ENCODE results near the gene MICALL2. TPM values are rescaled to one million over a fixed set of nuclear protein-coding genes. Genes with fewer than 3 reads are reported as not detected.

MICALL2 gene
- total and polyA plus RNA-seq, 12 donors: 7.9 to 1,057 (median 77.7) TPM

DNA sequence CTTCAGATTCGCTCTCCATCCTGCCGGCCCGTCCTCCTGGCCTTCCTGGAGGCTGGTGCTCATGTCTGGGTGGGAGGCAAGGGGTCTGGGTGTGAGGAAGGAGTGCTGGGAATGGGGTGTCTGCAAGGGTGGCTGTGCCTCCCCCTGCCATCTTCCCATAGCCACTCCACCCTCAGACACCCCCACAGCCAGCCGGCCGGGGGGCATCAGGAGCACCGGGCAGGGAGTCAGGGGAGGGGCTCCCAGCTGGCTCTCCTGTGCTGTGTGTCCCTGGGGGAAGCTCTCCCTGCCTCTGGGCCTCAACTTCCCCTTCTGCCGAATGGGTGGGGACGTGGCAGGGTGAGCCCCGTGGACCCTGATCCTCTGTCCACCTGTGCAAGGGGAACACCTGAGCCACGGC lies 18.6 kb downstream of the MICALL2 start:
- peaks cover 6 to 20% of the 10 kb centered on the region in 2 donors for H3K4me1 ChIP-seq (replicated peaks in 1 of 2)
- intact Hi-C loops (cut with DNase I): no loop called here
- DNase-seq: no peak
- 70 to 97% (median 93%) methylated on average over 2 to 10 of the region's 10 CpGs for WGBS, 4 donors
- TF ChIP-seq POLR2A (IDR thresholded peaks at IDR 0.05): no peak
- TF ChIP-seq, protein P1, sequence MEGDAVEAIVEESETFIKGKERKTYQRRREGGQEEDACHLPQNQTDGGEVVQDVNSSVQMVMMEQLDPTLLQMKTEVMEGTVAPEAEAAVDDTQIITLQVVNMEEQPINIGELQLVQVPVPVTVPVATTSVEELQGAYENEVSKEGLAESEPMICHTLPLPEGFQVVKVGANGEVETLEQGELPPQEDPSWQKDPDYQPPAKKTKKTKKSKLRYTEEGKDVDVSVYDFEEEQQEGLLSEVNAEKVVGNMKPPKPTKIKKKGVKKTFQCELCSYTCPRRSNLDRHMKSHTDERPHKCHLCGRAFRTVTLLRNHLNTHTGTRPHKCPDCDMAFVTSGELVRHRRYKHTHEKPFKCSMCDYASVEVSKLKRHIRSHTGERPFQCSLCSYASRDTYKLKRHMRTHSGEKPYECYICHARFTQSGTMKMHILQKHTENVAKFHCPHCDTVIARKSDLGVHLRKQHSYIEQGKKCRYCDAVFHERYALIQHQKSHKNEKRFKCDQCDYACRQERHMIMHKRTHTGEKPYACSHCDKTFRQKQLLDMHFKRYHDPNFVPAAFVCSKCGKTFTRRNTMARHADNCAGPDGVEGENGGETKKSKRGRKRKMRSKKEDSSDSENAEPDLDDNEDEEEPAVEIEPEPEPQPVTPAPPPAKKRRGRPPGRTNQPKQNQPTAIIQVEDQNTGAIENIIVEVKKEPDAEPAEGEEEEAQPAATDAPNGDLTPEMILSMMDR (IDR thresholded peaks at IDR 0.05): no peak
- no peak overlapping the region for H3K27ac ChIP-seq
- peaks cover 0 to 56% of the 10 kb centered on the region in 2 donors for H3K36me3 ChIP-seq (replicated peaks in 1 of 2)
- no peak overlapping the region for H3K4me3 ChIP-seq
- H3K27me3 ChIP-seq: no peaks in the 10 kb centered on the region
- H3K9me3 ChIP-seq (replicated peaks in 1 of 3): no peaks in the 10 kb centered on the region

DNA sequence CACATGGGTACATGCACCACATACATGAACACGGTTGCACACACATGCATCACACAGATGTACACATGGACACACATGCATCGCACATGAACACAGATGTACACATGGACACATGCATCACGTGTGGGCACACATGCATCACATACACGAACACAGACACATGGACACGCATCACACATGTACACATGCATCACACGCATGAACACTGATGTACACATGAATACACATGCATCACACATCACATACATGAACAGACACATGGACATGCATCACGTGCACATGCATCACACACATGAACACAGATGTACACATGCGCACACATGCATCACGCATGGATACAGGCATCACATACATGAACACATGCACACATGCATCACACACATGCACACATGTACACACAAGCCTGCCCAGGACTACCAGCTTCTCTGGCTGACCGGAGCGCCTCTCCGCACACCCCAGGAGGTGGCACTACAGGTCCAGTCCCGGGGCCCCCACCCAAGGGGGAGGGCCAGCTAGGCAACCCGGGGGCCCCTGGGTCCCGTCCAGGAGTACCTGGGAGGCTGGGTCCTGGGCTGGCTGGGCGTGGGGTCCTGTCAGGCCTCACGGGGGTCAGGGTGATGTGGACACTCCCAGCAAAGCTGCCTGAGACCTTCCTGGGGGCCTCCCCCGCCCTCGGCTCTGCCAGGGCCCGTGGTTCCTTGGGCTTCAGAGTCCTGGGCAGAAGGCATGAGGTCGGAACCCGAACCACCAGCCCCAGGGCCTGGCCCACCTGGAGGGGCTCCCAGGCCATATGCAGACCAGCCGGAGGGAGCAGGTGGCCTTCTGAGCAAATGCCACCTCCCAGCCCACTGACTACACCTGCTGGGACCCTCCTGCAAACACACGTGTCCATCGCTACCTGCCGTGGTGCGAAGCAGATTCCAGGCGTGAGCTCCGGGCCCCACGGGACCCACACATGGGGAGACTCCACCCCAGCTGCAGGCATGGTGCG lies 19.6 kb downstream of the MICALL2 start:
- WGBS, 4 donors: 85 to 92% (median 87%) methylated on average over 12 to 31 of the region's 31 CpGs
- Histone ChIP-seq H3K36me3 (replicated peaks in 1 of 2) (peaks cover 0 to 60% of the 10 kb centered on the region in 2 donors), H3K4me3 (no peak overlapping the region), H3K27ac (no peak overlapping the region), H3K27me3 (no peaks in the 10 kb centered on the region), H3K4me1 (replicated peaks in 1 of 2) (peaks cover 4 to 11% of the 10 kb centered on the region in 2 donors), H3K9me3 (replicated peaks in 1 of 3) (no peaks in the 10 kb centered on the region)
- intact Hi-C loops (cut with DNase I): loop anchor here (5.0 kb wide), 1 partner anchor 33 kb away; no protein-coding TSS in a partner anchor
- TF ChIP-seq POLR2A (IDR thresholded peaks at IDR 0.05): no peak
- TF ChIP-seq, protein P1 (IDR thresholded peaks at IDR 0.05): peak in 2 of 6 experiments; percentile 4 to 16
- no peak for DNase-seq

DNA sequence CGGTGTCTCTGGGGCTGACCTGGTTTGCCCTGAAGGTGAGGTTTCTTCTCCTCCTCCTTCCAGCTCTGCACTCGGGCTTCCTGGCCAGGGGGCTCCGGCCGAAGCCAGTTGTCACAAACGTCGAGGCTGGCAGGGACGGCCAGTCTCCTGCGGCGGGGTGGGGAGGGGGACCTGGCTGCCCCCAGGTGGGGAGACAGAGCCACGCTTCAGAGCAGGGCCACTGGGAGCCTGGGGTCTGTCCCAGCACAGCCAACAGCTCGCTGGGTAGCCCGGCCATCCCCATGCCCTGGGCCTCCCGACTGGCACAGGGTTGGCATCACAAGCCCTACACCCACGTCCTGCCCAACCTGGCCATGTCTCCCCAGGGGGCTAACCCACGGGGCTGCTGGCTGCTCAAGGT lies 20.4 kb downstream of the MICALL2 start:
- 68 to 100% (median 81%) methylated on average over 2 to 15 of the region's 15 CpGs for WGBS, 4 donors
- DNase-seq: no peak
- H3K4me1 ChIP-seq (replicated peaks in 1 of 2): peaks cover 0 to 7% of the 10 kb centered on the region in 2 donors
- intact Hi-C loops (cut with DNase I): loop anchor here (5.0 kb wide), 1 partner anchor 33 kb away; no protein-coding TSS in a partner anchor
- no peak overlapping the region for H3K4me3 ChIP-seq
- no peak overlapping the region for H3K27ac ChIP-seq
- no peaks in the 10 kb centered on the region for H3K9me3 ChIP-seq (replicated peaks in 1 of 3)
- no peaks in the 10 kb centered on the region for H3K27me3 ChIP-seq
- no peak for TF ChIP-seq POLR2A (IDR thresholded peaks at IDR 0.05)
- TF ChIP-seq, protein P1 (IDR thresholded peaks at IDR 0.05): no peak
- H3K36me3 ChIP-seq (replicated peaks in 1 of 2): peaks cover 0 to 60% of the 10 kb centered on the region in 2 donors

DNA sequence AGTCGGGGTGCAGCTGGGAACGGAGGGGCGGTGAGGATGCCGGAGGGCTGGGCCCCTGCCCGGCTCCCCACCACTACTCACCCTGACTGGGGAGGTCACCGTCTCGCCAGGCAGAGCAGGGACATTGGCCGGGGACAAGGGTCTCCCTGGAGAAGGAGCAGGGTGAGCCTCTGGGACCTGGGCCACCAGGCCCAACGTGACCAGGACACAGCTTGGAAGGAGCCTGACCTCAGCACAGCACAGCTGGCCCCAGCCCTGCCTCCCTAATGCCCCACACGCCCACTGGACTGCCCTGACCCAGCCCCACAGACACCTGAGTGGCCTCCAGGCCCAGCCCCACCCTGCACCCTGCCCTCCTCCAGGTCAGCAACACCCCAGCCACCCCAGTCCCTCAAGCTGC lies 21.1 kb downstream of the MICALL2 start:
- H3K27ac ChIP-seq: no peak overlapping the region
- H3K4me3 ChIP-seq: no peak overlapping the region
- DNase-seq: no peak
- H3K27me3 ChIP-seq: no peaks in the 10 kb centered on the region
- H3K9me3 ChIP-seq (replicated peaks in 1 of 3): no peaks in the 10 kb centered on the region
- 71 to 99% (median 95%) methylated on average over 1 to 10 of the region's 10 CpGs for WGBS, 4 donors
- H3K36me3 ChIP-seq (replicated peaks in 1 of 2): peaks cover 0 to 60% of the 10 kb centered on the region in 2 donors
- TF ChIP-seq POLR2A (IDR thresholded peaks at IDR 0.05): no peak
- TF ChIP-seq, protein P1 (IDR thresholded peaks at IDR 0.05): no peak
- H3K4me1 ChIP-seq (replicated peaks in 1 of 2): peaks cover 0 to 1% of the 10 kb centered on the region in 2 donors
- intact Hi-C loops (cut with DNase I): loop anchor here (5.0 kb wide), 1 partner anchor 34 kb away; no protein-coding TSS in a partner anchor

Measured in adrenal gland (tissue), 12 donors.